Ascending aorta (tissue), 2 donors: ENCODE data around the gene DACH1. TPM values are rescaled to one million over a fixed set of nuclear protein-coding genes. Genes with fewer than 3 reads are reported as not detected.

Source experiments
- DNase-seq, 2 donors: peaks; one replicate each; pipeline ENCODE4 v3.0.0-alpha.2; 2019; ENCODE audit warnings: low spot score in 2 of 2
- H3K27ac ChIP-seq, 2 donors: fragments of 200-600 bp; sonication (generic); one replicate each; pipeline ENCODE4 v1.5.1; 2016 to 2017; ENCODE audit warnings: mild to moderate bottlenecking in 1 of 2
- H3K27me3 ChIP-seq: fragments of 200-600 bp; sonication (generic); one replicate; pipeline ENCODE4 v1.5.1; 2017
- H3K36me3 ChIP-seq, 2 donors: fragments of 200-600 bp; sonication (generic); one replicate each; pipeline ENCODE4 v1.5.1; 2016
- H3K4me1 ChIP-seq, 2 donors: fragments of 200-600 bp; sonication (generic); one replicate each; pipeline ENCODE4 v1.5.1; 2016 to 2017; ENCODE audit warnings: mild to moderate bottlenecking in 1 of 2
- H3K4me3 ChIP-seq, 2 donors: fragments of 200-600 bp; sonication (generic); one replicate each; pipeline ENCODE4 v1.5.1; 2016 to 2017; ENCODE audit warnings: mild to moderate bottlenecking in 1 of 2
- H3K9me3 ChIP-seq, 2 donors: fragments of 200-600 bp; sonication (generic); one replicate each; pipeline ENCODE4 v1.5.1; 2016
- intact Hi-C: fragments of 100-400 bp; cut with DNase I; formaldehyde crosslinking; loops from one replicate; pipeline ENCODE4 v1.15.1; 2023
- total RNA-seq: library from RNA; depleted of rRNA; stranded (reverse); fragments of >200 nt; gene quantifications from one replicate; pipeline ENCODE4 v1.1.0, GENCODE V29; 2016
- TF ChIP-seq, protein P1 (sequence below), 3 experiments: fragments of 200-600 bp in 2 of 3; fragments of 450-650 bp in 1 of 3; sonication (generic) in 2 of 3; IDR thresholded peaks; one replicate each; pipeline ENCODE4 v1.5.1; 2016 to 2019; ENCODE audit warnings: antibody characterized with exemption in 3 of 3, mild to moderate bottlenecking in 1 of 3, moderate library complexity in 1 of 3

The DACH1 gene
- total RNA-seq, 1 donor from 2014 or later, result not detected

DNA sequence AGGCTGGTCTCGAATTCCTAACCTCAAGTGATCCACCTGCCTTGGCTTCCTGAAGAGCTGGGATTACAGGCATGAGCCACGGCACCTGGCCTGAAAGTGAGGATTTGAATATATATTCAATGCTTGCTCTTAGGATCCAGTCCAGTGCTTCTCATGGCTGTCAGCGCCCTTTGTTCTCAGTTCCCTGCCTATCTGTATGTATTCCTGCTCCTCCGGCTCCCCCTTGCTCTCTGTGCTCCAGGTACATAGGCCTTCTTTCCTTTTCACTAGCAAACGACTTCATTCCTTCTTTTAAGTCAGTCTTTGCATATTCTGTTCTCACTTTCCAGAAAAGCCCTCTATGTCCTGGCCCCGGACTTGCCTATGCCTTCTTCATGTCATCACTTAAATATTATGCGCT is 232.8 kb downstream of the DACH1 start:
- Histone ChIP-seq H3K4me1 (no peaks in the 10 kb centered on the region), H3K27ac (no peak overlapping the region), H3K4me3 (no peak overlapping the region), H3K9me3 (no peaks in the 10 kb centered on the region), H3K36me3 (no peaks in the 10 kb centered on the region), H3K27me3 (no peaks in the 10 kb centered on the region)
- DNase-seq, result no peak
- intact Hi-C loops, result no loop called here
- TF ChIP-seq, protein P1, sequence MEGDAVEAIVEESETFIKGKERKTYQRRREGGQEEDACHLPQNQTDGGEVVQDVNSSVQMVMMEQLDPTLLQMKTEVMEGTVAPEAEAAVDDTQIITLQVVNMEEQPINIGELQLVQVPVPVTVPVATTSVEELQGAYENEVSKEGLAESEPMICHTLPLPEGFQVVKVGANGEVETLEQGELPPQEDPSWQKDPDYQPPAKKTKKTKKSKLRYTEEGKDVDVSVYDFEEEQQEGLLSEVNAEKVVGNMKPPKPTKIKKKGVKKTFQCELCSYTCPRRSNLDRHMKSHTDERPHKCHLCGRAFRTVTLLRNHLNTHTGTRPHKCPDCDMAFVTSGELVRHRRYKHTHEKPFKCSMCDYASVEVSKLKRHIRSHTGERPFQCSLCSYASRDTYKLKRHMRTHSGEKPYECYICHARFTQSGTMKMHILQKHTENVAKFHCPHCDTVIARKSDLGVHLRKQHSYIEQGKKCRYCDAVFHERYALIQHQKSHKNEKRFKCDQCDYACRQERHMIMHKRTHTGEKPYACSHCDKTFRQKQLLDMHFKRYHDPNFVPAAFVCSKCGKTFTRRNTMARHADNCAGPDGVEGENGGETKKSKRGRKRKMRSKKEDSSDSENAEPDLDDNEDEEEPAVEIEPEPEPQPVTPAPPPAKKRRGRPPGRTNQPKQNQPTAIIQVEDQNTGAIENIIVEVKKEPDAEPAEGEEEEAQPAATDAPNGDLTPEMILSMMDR (IDR thresholded peaks at IDR 0.05), result no peak

DNA sequence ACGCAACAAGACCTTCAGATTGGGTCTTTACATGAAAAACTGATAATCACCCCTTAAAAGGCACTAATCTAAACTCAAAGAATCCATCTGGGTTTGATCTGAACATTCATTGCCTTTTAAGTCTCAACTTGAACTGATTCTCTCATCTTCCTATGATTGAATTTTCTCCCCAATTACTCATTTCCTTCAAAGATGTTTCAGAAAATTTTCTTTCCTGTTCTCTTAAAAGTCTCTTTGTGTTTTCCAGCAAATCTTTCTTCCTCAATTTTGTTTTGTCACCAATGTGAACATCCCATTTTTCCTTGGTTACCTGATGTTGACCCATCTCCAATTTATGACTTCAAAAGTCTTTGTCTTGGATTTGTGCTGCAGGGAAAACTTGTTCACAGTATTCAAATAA is 234.3 kb downstream of the DACH1 start:
- no peak overlapping the region for H3K4me3 ChIP-seq
- H3K27ac ChIP-seq, result no peak overlapping the region
- H3K36me3 ChIP-seq, result no peaks in the 10 kb centered on the region
- DNase-seq, result no peak
- no peaks in the 10 kb centered on the region for H3K4me1 ChIP-seq
- TF ChIP-seq, protein P1 (IDR thresholded peaks at IDR 0.05), result no peak
- intact Hi-C loops, result no loop called here
- H3K9me3 ChIP-seq, result no peaks in the 10 kb centered on the region
- H3K27me3 ChIP-seq, result no peaks in the 10 kb centered on the region

DNA sequence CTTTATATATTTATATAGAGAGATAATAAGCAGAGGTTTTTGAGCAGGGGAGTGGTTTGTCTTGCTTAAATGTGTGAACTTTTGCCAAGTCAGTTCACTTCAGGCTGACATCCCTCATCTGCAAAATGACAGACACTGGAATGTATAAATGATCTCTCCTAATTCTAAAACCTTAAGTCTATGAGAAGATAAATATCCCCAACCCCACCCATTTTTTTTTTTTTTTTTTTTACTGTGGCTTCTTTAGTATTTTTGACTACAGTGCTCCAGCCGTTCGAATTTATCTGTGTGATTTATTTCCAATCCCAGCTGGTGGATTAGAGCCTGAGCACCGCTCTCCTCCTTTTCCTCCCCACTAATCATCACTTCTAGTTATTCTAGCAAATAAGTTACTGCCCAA is 234.8 kb downstream of the DACH1 start:
- DNase-seq, result no peak
- no peak overlapping the region for H3K4me3 ChIP-seq
- no peaks in the 10 kb centered on the region for H3K4me1 ChIP-seq
- intact Hi-C loops, result no loop called here
- H3K27me3 ChIP-seq, result no peaks in the 10 kb centered on the region
- H3K9me3 ChIP-seq, result no peaks in the 10 kb centered on the region
- no peaks in the 10 kb centered on the region for H3K36me3 ChIP-seq
- H3K27ac ChIP-seq, result no peak overlapping the region
- TF ChIP-seq, protein P1 (IDR thresholded peaks at IDR 0.05), result no peak

DNA sequence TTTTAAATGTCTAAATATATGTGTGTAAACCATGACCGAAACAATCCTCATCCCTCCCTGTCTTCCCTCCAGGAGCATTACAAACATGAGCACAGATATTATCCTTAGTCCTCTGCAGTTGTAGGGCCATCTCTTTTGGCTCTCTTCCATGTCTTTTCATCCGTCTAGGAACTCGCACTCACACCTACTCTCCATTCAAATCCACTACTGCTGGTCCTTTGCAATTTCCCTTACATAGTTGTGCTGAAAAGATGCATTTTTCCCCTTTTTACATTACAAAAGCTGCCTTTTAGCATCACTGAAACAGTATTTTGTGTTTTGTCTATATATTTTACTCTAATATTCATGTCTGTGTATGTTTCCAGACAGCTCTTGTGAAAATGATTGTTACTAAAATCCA is 237.8 kb downstream of the DACH1 start:
- TF ChIP-seq, protein P1 (IDR thresholded peaks at IDR 0.05), result no peak
- H3K4me1 ChIP-seq, result no peaks in the 10 kb centered on the region
- no peak overlapping the region for H3K27ac ChIP-seq
- no peak overlapping the region for H3K4me3 ChIP-seq
- H3K27me3 ChIP-seq, result no peaks in the 10 kb centered on the region
- no peak for DNase-seq
- no peaks in the 10 kb centered on the region for H3K36me3 ChIP-seq
- no peaks in the 10 kb centered on the region for H3K9me3 ChIP-seq
- intact Hi-C loops, result no loop called here

DNA sequence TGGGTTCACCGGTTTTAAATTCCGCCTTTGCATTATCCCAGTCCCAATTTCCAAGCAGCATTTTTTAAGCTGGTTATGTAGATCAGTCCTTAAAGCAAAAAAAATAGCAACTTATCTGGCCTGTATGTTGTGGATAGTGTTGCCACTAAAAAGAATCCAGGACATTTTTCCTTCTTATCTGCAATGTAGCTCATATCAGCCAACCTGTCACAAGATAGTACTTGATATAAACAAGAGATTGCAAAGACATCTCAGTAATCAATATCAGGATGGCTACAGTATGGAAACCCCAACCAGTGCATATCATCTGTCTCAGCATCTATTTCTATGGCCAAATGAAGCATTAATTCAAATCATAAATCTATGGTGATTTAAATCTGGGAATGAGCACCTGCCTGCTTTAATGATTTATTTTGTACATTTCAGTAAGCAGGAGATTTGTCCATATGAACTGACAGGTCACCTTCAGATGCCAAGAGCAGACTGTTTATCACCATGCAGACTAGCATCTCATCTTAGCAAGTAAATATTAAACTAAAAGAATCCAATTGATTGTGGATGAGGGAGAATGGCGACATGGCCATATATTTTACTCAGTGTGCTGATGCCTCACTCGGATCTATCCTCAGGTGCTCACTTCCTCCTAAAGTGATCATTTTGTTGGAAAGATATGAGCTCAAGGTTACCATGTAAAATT is 240.4 kb downstream of the DACH1 start:
- intact Hi-C loops, result no loop called here
- TF ChIP-seq, protein P1 (IDR thresholded peaks at IDR 0.05), result no peak

DNA sequence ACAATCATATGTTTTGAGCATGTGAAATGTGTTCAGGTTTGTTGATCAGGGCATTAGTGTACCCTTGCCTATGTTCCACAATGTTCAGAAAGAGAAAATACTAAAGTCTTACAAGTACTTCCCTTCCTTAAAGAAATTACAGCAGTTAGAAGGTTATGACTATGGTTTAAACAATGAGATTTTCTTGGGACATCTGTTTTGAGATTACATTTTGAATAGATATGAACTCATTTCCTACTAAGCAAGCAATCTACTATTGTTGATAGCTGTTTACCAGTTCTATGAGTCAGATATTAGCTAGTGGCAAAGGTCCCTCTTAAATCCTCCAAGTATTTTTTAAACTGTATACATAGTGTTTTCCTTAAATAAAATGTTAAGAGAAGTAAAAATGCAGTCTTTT is 241.3 kb downstream of the DACH1 start:
- DNase-seq, result no peak
- Histone ChIP-seq H3K27ac (no peak overlapping the region), H3K27me3 (no peaks in the 10 kb centered on the region), H3K36me3 (no peaks in the 10 kb centered on the region), H3K4me1 (no peaks in the 10 kb centered on the region), H3K9me3 (no peaks in the 10 kb centered on the region), H3K4me3 (no peak overlapping the region)
- intact Hi-C loops, result no loop called here
- TF ChIP-seq, protein P1 (IDR thresholded peaks at IDR 0.05), result no peak

More for the DNA sequence above, 240.4 kb downstream of the DACH1 start:
- no peak for DNase-seq
- no peak overlapping the region for H3K4me3 ChIP-seq
- H3K9me3 ChIP-seq, result no peaks in the 10 kb centered on the region
- no peaks in the 10 kb centered on the region for H3K27me3 ChIP-seq
- no peak overlapping the region for H3K27ac ChIP-seq
- no peaks in the 10 kb centered on the region for H3K4me1 ChIP-seq
- H3K36me3 ChIP-seq, result no peaks in the 10 kb centered on the region
